Stimulated activated CD8-positive, alpha-beta memory T cell treated with anti-CD3 and anti-CD28 coated beads, Interleukin-7, amount 100 ng/mL, for 24 hours (primary cell): ENCODE data around the gene KAT14.
"Not testable (repeated sequence)": the region's sequence is repeated elsewhere in the genome, so short reads cannot be mapped to it uniquely, and the experiment has no call there.

Experiments
- DNase-seq: peaks from one replicate; pipeline ENCODE4 v3.0.0-alpha.2; 2020; ENCODE audit warnings: low read depth

The KAT14 gene

DNA sequence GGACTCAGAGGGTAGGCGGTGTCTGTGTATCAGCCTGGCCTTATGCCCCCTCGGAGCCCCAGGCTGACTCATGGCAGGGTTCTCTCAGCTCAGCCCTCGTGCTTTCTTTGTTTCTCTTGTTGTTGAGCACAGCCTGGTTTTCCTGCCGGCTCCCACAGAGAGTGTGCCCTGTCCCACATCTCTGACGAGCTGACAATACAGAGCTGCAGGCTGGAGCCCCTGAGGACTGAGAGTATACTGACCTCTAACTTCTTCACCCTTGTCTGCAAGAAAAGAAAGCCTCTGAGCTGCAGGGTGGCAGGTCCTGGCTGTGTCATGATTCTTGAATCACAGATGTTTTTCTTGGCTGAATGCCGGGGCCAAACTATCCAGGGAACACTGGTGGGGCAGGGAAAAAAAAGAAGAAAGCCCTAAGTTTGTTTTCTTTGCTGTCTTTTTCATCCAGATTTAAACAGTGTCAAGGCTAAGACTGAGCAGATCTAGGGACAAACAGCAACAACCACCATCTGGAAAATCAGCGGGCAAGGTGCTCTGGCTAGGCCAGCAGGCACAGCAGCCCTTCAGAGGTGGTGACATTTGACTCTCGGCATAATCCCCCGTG lies 87.4 kb downstream of the KAT14 start:
- DNase-seq, result no peak

DNA sequence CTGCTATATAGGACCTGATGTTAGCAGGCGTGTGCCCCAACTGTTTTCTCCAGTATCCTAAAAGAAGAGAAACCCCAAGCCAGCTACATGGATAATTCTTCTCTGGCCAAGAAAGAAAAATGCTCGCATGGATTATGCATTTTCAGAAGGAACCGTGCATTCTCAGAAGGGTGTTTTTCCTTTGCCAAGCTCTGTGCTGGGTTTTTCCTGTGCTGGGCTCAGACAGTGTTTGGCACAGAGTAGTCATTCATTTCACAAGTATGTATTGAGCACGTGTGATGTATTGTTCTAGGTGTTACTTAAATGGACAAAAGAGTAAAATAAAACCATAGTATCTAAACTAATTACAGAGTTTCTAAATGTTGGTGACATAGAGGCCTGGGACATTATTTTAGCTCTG lies 88.0 kb downstream of the KAT14 start:
- no peak for DNase-seq

DNA sequence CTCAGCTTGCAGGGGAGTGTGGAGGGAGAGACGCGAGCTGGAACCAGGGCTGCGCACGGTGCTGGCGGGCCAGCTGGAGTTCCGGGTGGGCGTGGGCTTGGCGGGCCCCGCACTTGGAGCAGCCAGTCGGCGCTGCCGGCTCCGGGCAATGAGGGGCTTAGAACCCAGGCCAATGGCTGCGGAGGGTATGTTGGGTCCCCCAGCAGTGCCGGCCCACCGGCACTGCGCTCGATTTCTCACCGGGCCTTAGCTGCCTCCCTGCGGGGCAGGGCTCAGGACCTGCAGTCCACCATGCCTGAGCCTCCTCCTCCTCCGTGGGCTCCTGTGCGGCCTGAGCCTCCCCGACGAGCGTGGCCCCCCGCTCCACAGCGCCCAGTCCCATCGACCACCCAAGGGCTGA lies 89.1 kb downstream of the KAT14 start:
- not testable (repeated sequence) for DNase-seq

DNA sequence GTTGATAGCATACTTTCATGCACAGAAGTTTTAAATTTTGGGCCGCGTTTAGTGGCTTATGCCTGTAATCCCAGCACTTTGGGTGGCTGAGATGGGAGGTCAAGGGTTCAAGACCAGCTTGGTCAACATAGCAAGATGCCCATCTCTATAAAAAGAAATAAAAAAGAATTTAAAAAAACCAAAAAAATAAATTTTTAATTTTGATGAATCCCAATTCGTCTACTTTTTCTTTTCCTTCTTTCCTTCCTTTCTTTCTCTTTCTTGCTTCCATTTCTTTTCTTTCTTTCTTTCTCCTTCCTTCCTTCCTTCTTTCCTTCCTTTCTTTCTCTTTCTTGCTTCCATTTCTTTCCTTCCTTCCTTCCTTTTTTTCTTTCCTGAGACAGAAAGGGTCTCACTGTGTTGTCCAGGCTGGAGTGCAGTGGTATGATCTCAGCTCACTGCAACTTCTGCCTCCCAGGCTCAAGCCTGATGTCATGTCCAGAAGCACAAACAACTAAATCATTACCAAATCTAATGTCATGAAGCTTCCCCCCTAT lies 95.8 kb downstream of the KAT14 start:
- DNase-seq, result no peak
